ENCODE results near the gene SPRR2G. TPM values are rescaled to one million over a fixed set of nuclear protein-coding genes. Genes with fewer than 3 reads are reported as not detected.

Gene SPRR2G
- total and polyA plus RNA-seq, 2 experiments from 2014 or later, result not detected

GRCh38 chr1:153100245-153100644 is 50.4 kb downstream of the SPRR2G start:
- Mint-ChIP-seq H3K36me3 (ENCODE audit: low read depth) (peaks cover 2% of the 10 kb centered on the region; the same call in 1 of the 3 replicates), H3K27ac (no peak overlapping the region)

More at GRCh38 chr1:153100245-153100644, 50.4 kb downstream of the SPRR2G start:
- Histone ChIP-seq H3K27ac (ENCODE audit: low read depth) (no peak overlapping the region), H3K9me2 (ENCODE audit: insufficient read depth) (no peaks in the 10 kb centered on the region), H3K79me2 (replicated peaks; ENCODE audit: insufficient read depth) (no peaks in the 10 kb centered on the region), H3K27me3 (ENCODE audit: insufficient read depth) (no peaks in the 10 kb centered on the region), H3K4me1 (ENCODE audit: insufficient read depth) (no peaks in the 10 kb centered on the region), H3K4me2 (no peak overlapping the region), H3K36me3 (ENCODE audit: insufficient read depth) (no peaks in the 10 kb centered on the region), H4K20me1 (replicated peaks; ENCODE audit: insufficient read depth) (no peaks in the 10 kb centered on the region), H2AFZ (no peak overlapping the region), H3F3A (replicated peaks; ENCODE audit: low read depth) (no peaks in the 10 kb centered on the region), H3K4me3 (no peak overlapping the region)
- peaks cover 2% of the 10 kb centered on the region; the same call in 2 of the 3 replicates for H3K9me3 Mint-ChIP-seq
- TF ChIP-seq ZNF462 (CRISPR knock-in tag; IDR thresholded peaks at IDR 0.05), result no peak
- no peak for TF ChIP-seq CTCF (conservative IDR thresholded peaks at IDR 0.05; ENCODE audit: low read depth in 2 of 2)
- TF ChIP-seq JUNB (IDR thresholded peaks at IDR 0.05; ENCODE audit: unreplicated experiment), result no peak
- no peak for TF ChIP-seq REST (IDR thresholded peaks at IDR 0.05; ENCODE audit: unreplicated experiment)
- TF ChIP-seq POLR2AphosphoS5 (IDR thresholded peaks at IDR 0.05; ENCODE audit: low read depth), result no peak
- TF ChIP-seq NANOG (IDR thresholded peaks at IDR 0.05; ENCODE audit: borderline replicate concordance), result no peak
- TF ChIP-seq STAT1 (IDR thresholded peaks at IDR 0.05; ENCODE audit: unreplicated experiment), result no peak
- no peak for TF ChIP-seq ETS1 (IDR thresholded peaks at IDR 0.05)
- no peak for TF ChIP-seq CREB1 (CRISPR knock-in tag; IDR thresholded peaks at IDR 0.05; ENCODE audit: low read depth)
- no peak for TF ChIP-seq ZNF331 (CRISPR knock-in tag; IDR thresholded peaks at IDR 0.05; ENCODE audit: low read depth)
- TF ChIP-seq ZNF114 (CRISPR knock-in tag; IDR thresholded peaks at IDR 0.05), result no peak
- TF ChIP-seq EZH2phosphoT487 (IDR thresholded peaks at IDR 0.05; ENCODE audit: unreplicated experiment), result no peak
- TF ChIP-seq EZH2 (IDR thresholded peaks at IDR 0.05; ENCODE audit: low read depth, unreplicated experiment), result no peak
- ATAC-seq, result no peak
- H3K4me3 Mint-ChIP-seq, result no peak overlapping the region
- no peaks in the 10 kb centered on the region; the same call in 2 of the 3 replicates for H3K4me1 Mint-ChIP-seq
- DNase-seq (ENCODE audit: low spot score), result no peak
- H3K27me3 Mint-ChIP-seq (ENCODE audit: insufficient read depth, low read depth, poor library complexity), result peaks cover 4% of the 10 kb centered on the region
